Osteoblast (primary cell): ENCODE data around the gene FERMT2. TPM values are rescaled to one million over a fixed set of nuclear protein-coding genes. Genes with fewer than 3 reads are reported as not detected.
A peak's percentile ranks its signal among the peaks of the same experiment; 100 is the strongest.

Source experiments
- DNase-seq: peaks from one replicate; pipeline ENCODE4 v3.0.0; 2011; ENCODE audit warnings: low spot score, mixed read lengths; ENCODE audit not compliant: insufficient read length; ENCODE audit errors: missing footprints
- H2AFZ ChIP-seq: 2 replicates; pipeline ENCODE4 v1.6.0; 2011; ENCODE audit warnings: mild to moderate bottlenecking, low read length
- H3K27ac ChIP-seq: 2 replicates; pipeline ENCODE4 v1.5.1; 2011; ENCODE audit warnings: mild to moderate bottlenecking, low read depth, low read length, moderate library complexity
- H3K27me3 ChIP-seq: 2 replicates; pipeline ENCODE4 v1.6.0; 2012; ENCODE audit warnings: mild to moderate bottlenecking, control low read depth, inconsistent platforms, low read length, moderate library complexity; ENCODE audit not compliant: insufficient read depth
- H3K36me3 ChIP-seq: 2 replicates; pipeline ENCODE4 v1.5.1; 2011; ENCODE audit warnings: mild to moderate bottlenecking, low read length, control low read depth, moderate library complexity; ENCODE audit not compliant: insufficient read depth
- H3K4me1 ChIP-seq: 2 replicates; pipeline ENCODE4 v1.5.1; 2011; ENCODE audit warnings: mild to moderate bottlenecking, low read length, control low read depth, moderate library complexity; ENCODE audit not compliant: insufficient read depth
- H3K4me2 ChIP-seq: 2 replicates; pipeline ENCODE4 v1.6.0; 2011; ENCODE audit warnings: mild to moderate bottlenecking, low read length; ENCODE audit not compliant: insufficient read depth
- H3K4me3 ChIP-seq: fragments of 200-600 bp; sonication (generic); 3 replicates; pipeline ENCODE4 v1.5.1; 2012; ENCODE audit warnings: mild to moderate bottlenecking, low read length, inconsistent platforms; ENCODE audit not compliant: insufficient read depth
- H3K79me2 ChIP-seq: 2 replicates; pipeline ENCODE4 v1.6.0; 2012; ENCODE audit warnings: mild to moderate bottlenecking, low read length, control low read depth, inconsistent platforms; ENCODE audit not compliant: insufficient read depth
- H3K9me3 ChIP-seq: 2 replicates; pipeline ENCODE4 v1.5.1; 2011; ENCODE audit warnings: low read depth, low read length, control low read depth
- H4K20me1 ChIP-seq: 2 replicates; pipeline ENCODE4 v1.6.0; 2012; ENCODE audit warnings: mild to moderate bottlenecking, low read length, control low read depth; ENCODE audit not compliant: insufficient read depth
- CTCF ChIP-seq: IDR thresholded peaks from 2 replicates; pipeline ENCODE4 v1.5.1; 2011; ENCODE audit warnings: mild to moderate bottlenecking, low read depth, low read length, moderate library complexity; ENCODE audit errors: extremely low read depth
- total RNA-seq: library from RNA; depleted of rRNA; stranded (reverse); fragments of >200 nt; gene quantifications from 2 replicates; pipeline ENCODE4 v1.2.3, GENCODE V29; 2012

The FERMT2 gene
- total RNA-seq, 1 donor, result 280 TPM

GRCh38 chr14:52850451-52850909 is 100.4 kb downstream of the FERMT2 start:
- Histone ChIP-seq H3K4me1 (peaks cover 3% of the 10 kb centered on the region), H3K27ac (no peak overlapping the region), H3K27me3 (no peaks in the 10 kb centered on the region), H3K4me2 (no peak overlapping the region), H4K20me1 (no peaks in the 10 kb centered on the region), H3K4me3 (no peak overlapping the region), H2AFZ (no peak overlapping the region), H3K79me2 (no peaks in the 10 kb centered on the region), H3K36me3 (peaks cover 4% of the 10 kb centered on the region), H3K9me3 (no peaks in the 10 kb centered on the region)
- no peak for TF ChIP-seq CTCF
- no peak for DNase-seq

GRCh38 chr14:52848626-52849025 is 102.2 kb downstream of the FERMT2 start:
- TF ChIP-seq CTCF, result no peak
- no peak overlapping the region for H3K4me2 ChIP-seq
- H3K9me3 ChIP-seq, result no peaks in the 10 kb centered on the region
- H3K27ac ChIP-seq, result no peak overlapping the region
- no peaks in the 10 kb centered on the region for H3K36me3 ChIP-seq
- H3K4me3 ChIP-seq, result no peak overlapping the region
- DNase-seq, result no peak
- no peaks in the 10 kb centered on the region for H3K79me2 ChIP-seq
- H3K27me3 ChIP-seq, result no peaks in the 10 kb centered on the region
- no peak overlapping the region for H2AFZ ChIP-seq
- H3K4me1 ChIP-seq, result peaks cover 14% of the 10 kb centered on the region
- no peaks in the 10 kb centered on the region for H4K20me1 ChIP-seq

GRCh38 chr14:52846591-52846990 is 104.3 kb downstream of the FERMT2 start:
- H3K4me1 ChIP-seq, result peaks cover 12% of the 10 kb centered on the region
- no peak overlapping the region for H3K27ac ChIP-seq
- no peak overlapping the region for H3K4me3 ChIP-seq
- no peaks in the 10 kb centered on the region for H3K27me3 ChIP-seq
- no peaks in the 10 kb centered on the region for H4K20me1 ChIP-seq
- no peak for TF ChIP-seq CTCF
- H3K9me3 ChIP-seq, result no peaks in the 10 kb centered on the region
- no peaks in the 10 kb centered on the region for H3K79me2 ChIP-seq
- H2AFZ ChIP-seq, result no peak overlapping the region
- H3K36me3 ChIP-seq, result no peaks in the 10 kb centered on the region
- DNase-seq, result no peak
- H3K4me2 ChIP-seq, result no peak overlapping the region

- TF ChIP-seq CTCF, result no peak
- no peak for DNase-seq
- no peaks in the 10 kb centered on the region for H3K27me3 ChIP-seq
- peak overlapping the region; percentile 55 for H3K27ac ChIP-seq
- no peaks in the 10 kb centered on the region for H3K79me2 ChIP-seq
- no peaks in the 10 kb centered on the region for H3K36me3 ChIP-seq
- H3K4me2 ChIP-seq, result peak overlapping the region; percentile 55
- H3K9me3 ChIP-seq, result no peaks in the 10 kb centered on the region
- H3K4me3 ChIP-seq, result no peak overlapping the region
- H2AFZ ChIP-seq, result peak overlapping the region; percentile 89
- H4K20me1 ChIP-seq, result no peaks in the 10 kb centered on the region
- H3K4me1 ChIP-seq, result peaks cover 22% of the 10 kb centered on the region
Observed at GRCh38 chr14:52845081-52845480, 105.8 kb downstream of the FERMT2 start.
